HepG2 (cell line): ENCODE data around the gene C1orf116. TPM values are rescaled to one million over a fixed set of nuclear protein-coding genes. Genes with fewer than 3 reads are reported as not detected.

Experiments
- ATF7 ChIP-seq, 2 experiments: fragments of 450-650 bp in 1 of 2; sonication (generic) in 1 of 2; formaldehyde crosslinking in 1 of 2; IDR thresholded peaks; 2 replicates each; pipeline versions ENCODE4 v1.4.0 to v1.6.1; 2016 to 2020; ENCODE audit warnings: antibody characterized with exemption in 1 of 2, mild to moderate bottlenecking in 1 of 2, missing genetic modification reagents in 1 of 2
- BCL6 ChIP-seq: IDR thresholded peaks from 2 replicates; pipeline ENCODE4 v1.6.1; 2016; ENCODE audit warnings: missing genetic modification reagents, missing compliant biosample characterization
- CHD4 ChIP-seq: fragments of 200-600 bp; sonication (generic); IDR thresholded peaks from 2 replicates; pipeline ENCODE4 v1.7.0; 2017; ENCODE audit warnings: mild to moderate bottlenecking, low read length, borderline replicate concordance
- ELF3 ChIP-seq: IDR thresholded peaks from 2 replicates; pipeline ENCODE4 v1.6.1; 2016; ENCODE audit warnings: missing genetic modification reagents, missing compliant biosample characterization
- GTF2F1 ChIP-seq: fragments of 150-350 bp; IDR thresholded peaks from 2 replicates; pipeline ENCODE4 v1.6.1; 2014; ENCODE audit warnings: low read length
- ISL2 ChIP-seq: sonication (generic); formaldehyde crosslinking; IDR thresholded peaks from 2 replicates; pipeline ENCODE4 v1.5.0; 2020; ENCODE audit warnings: missing genetic modification reagents
- KMT2B ChIP-seq: IDR thresholded peaks from 2 replicates; pipeline ENCODE4 v1.6.1; 2016; ENCODE audit warnings: missing genetic modification reagents, missing compliant biosample characterization
- MTA3 ChIP-seq: sonication (generic); formaldehyde crosslinking; IDR thresholded peaks from 2 replicates; pipeline ENCODE4 v1.4.0; 2020; ENCODE audit warnings: missing genetic modification reagents
- MXD4 ChIP-seq: IDR thresholded peaks from 2 replicates; pipeline ENCODE4 v1.6.1; 2016; ENCODE audit warnings: mild to moderate bottlenecking, missing biosample characterization, missing genetic modification reagents
- NCOA5 ChIP-seq: sonication (generic); formaldehyde crosslinking; IDR thresholded peaks from 2 replicates; pipeline ENCODE4 v1.4.0; 2020; ENCODE audit warnings: missing genetic modification reagents
- NFE2 ChIP-seq: sonication (generic); formaldehyde crosslinking; IDR thresholded peaks from 2 replicates; pipeline ENCODE4 v1.4.0; 2020; ENCODE audit warnings: missing genetic modification reagents
- PAWR ChIP-seq: sonication (generic); formaldehyde crosslinking; IDR thresholded peaks from 2 replicates; pipeline ENCODE4 v1.4.0; 2020; ENCODE audit warnings: missing genetic modification reagents, mild to moderate bottlenecking, borderline replicate concordance
- PAX8 ChIP-seq: sonication (generic); formaldehyde crosslinking; IDR thresholded peaks from 2 replicates; pipeline ENCODE4 v1.8.0; 2022; ENCODE audit warnings: mild to moderate bottlenecking, missing genetic modification reagents, borderline replicate concordance
- RXRA ChIP-seq: sonication (generic); formaldehyde crosslinking; IDR thresholded peaks from 2 replicates; pipeline ENCODE4 v1.5.1; 2020; ENCODE audit warnings: missing genetic modification reagents
- SALL2 ChIP-seq: sonication (generic); formaldehyde crosslinking; IDR thresholded peaks from 2 replicates; pipeline ENCODE4 v1.8.1; 2023; ENCODE audit warnings: mild to moderate bottlenecking, missing genetic modification reagents, inconsistent platforms
- SOX5 ChIP-seq: IDR thresholded peaks from 2 replicates; pipeline ENCODE4 v1.6.1; 2016; ENCODE audit warnings: borderline replicate concordance
- STAT5B ChIP-seq: sonication (generic); formaldehyde crosslinking; IDR thresholded peaks from 2 replicates; pipeline ENCODE4 v1.4.0; 2020; ENCODE audit warnings: missing genetic modification reagents
- TBX2 ChIP-seq: sonication (generic); formaldehyde crosslinking; IDR thresholded peaks from 2 replicates; pipeline ENCODE4 v1.5.0; 2020; ENCODE audit warnings: missing genetic modification reagents, mild to moderate bottlenecking, borderline replicate concordance
- TMF1 ChIP-seq: sonication (generic); formaldehyde crosslinking; IDR thresholded peaks from 2 replicates; pipeline ENCODE4 v1.8.1; 2022; ENCODE audit warnings: low read depth, missing genetic modification reagents
- ZBTB38 ChIP-seq: sonication (generic); formaldehyde crosslinking; IDR thresholded peaks from 2 replicates; pipeline ENCODE4 v1.5.1; 2020; ENCODE audit warnings: mild to moderate bottlenecking, missing genetic modification reagents
- ZMYM4 ChIP-seq: sonication (generic); formaldehyde crosslinking; IDR thresholded peaks from 2 replicates; pipeline ENCODE4 v1.8.1; 2023; ENCODE audit warnings: mild to moderate bottlenecking, missing genetic modification reagents
- ZNF253 ChIP-seq: sonication (generic); formaldehyde crosslinking; IDR thresholded peaks from 2 replicates; pipeline ENCODE4 v1.8.0; 2022; ENCODE audit warnings: mild to moderate bottlenecking, missing genetic modification reagents, borderline replicate concordance
- ZNF292 ChIP-seq: sonication (generic); formaldehyde crosslinking; IDR thresholded peaks from 2 replicates; pipeline ENCODE4 v1.8.1; 2022; ENCODE audit warnings: mild to moderate bottlenecking, low read depth, missing genetic modification reagents, borderline replicate concordance
- ZNF382 ChIP-seq: sonication (generic); formaldehyde crosslinking; IDR thresholded peaks from 2 replicates; pipeline ENCODE4 v1.5.0; 2020; ENCODE audit warnings: missing genetic modification reagents, mild to moderate bottlenecking, borderline replicate concordance
- polyA plus RNA-seq, 8 experiments: library from polyadenylated mRNA; depleted of rRNA in 3 of 8; stranded (reverse) in 7 of 8; unstranded in 1 of 8; fragments of >200 nt; fragmentation: Illumina TruSeq in 4 of 8; extraction: Trizol in 4 of 8; gene quantifications; 2 replicates each; pipeline versions ENCODE4 v1.2.1 to v1.2.3, GENCODE V29; 2011 to 2016; ENCODE audit warnings: low read depth in 4 of 8, missing spikeins in 1 of 8, mixed read lengths in 1 of 8; ENCODE audit not compliant: insufficient read depth in 1 of 8
- total RNA-seq, 5 experiments: library from RNA; depleted of rRNA; stranded (reverse); fragments of >200 nt; fragmentation: Illumina TruSeq; extraction: Trizol; gene quantifications; 2 replicates each; pipeline ENCODE4 v1.2.3, GENCODE V29; 2016; ENCODE audit warnings: low read depth in 1 of 5
- TF ChIP-seq, protein P1 (sequence below): sonication (generic); formaldehyde crosslinking; IDR thresholded peaks from 2 replicates; pipeline ENCODE4 v1.5.0; 2020; ENCODE audit warnings: missing genetic modification reagents
- TF ChIP-seq, protein P2 (sequence below): sonication (generic); formaldehyde crosslinking; IDR thresholded peaks from 2 replicates; pipeline ENCODE4 v1.5.1; 2020; ENCODE audit warnings: mild to moderate bottlenecking, missing genetic modification reagents
- TF ChIP-seq, protein P3 (sequence below): sonication (generic); formaldehyde crosslinking; IDR thresholded peaks from 2 replicates; pipeline ENCODE4 v1.9.0; 2021; ENCODE audit warnings: missing genetic modification reagents, mild to moderate bottlenecking, borderline replicate concordance

C1orf116 gene
- total and polyA plus RNA-seq, 2 of the 13 experiments (the other 11 are each of a cell fraction or from before 2014, with no cell fraction given): 0.51 to 0.95 TPM

DNA sequence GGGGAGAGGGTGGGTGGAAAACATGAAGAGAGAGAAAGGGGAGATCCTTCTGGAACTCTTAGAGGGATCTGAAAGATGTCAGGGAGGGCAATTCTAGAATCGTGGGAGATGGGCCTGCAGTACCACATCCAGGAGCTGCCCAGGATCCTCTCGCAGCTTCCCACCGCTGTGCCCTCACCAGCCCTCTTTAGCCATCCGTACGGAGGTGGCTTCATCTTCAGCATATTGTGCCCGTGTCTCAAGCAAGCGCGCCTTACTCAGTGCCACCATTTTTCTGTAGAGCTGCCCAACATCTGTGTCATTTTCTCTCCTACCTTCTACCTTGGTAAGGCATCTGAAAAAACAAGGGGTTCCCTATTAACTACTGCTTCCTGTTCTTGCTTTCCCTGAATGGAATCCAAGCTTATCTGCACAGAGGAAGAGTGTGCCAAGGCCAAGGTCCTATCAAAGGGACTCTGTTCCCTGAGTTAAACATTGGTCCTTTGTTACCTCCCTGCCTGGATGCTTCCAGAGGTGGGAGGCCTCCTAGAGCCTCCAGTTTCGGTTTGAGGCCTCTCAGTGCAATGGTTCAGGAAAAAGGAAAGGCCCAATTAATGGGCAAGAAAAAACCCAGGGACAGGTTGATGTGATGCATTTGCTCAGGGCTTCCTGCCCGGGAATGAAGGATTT lies 23.2 kb downstream of the C1orf116 start (continued):
- TF ChIP-seq ZMYM4 (peak; percentile 55; the same call in 1 of the 2 replicates), SALL2 (CRISPR knock-in tag) (no peak), MTA3 (no peak), ATF7 (IDR thresholded peaks at IDR 0.05) (no peak), ATF7 (CRISPR knock-in tag; IDR thresholded peaks at IDR 0.05) (no peak), STAT5B (CRISPR knock-in tag) (no peak), KMT2B (peak; percentile 53; the same call in 1 of the 2 replicates), ELF3 (CRISPR knock-in tag) (peak; percentile 92), ZNF382 (no peak), GTF2F1 (no peak), NFE2 (no peak), MXD4 (no peak), ZNF253 (CRISPR knock-in tag) (0 out of 2 replicates have a peak, but pooled peaks have one; percentile 32), ZNF292 (CRISPR knock-in tag) (no peak; the same call in 1 of the 2 replicates), PAWR (CRISPR knock-in tag) (no peak), RXRA (peak; percentile 37; the same call in 1 of the 2 replicates), SOX5 (CRISPR knock-in tag) (peak; percentile 85), NCOA5 (CRISPR knock-in tag) (no peak), CHD4 (no peak), PAX8 (CRISPR knock-in tag) (no peak), ISL2 (CRISPR knock-in tag) (peak; percentile 39; the same call in 1 of the 2 replicates), ZBTB38 (CRISPR knock-in tag) (peak; percentile 81), BCL6 (CRISPR knock-in tag) (peak; percentile 79), TBX2 (CRISPR knock-in tag) (peak; percentile 35; the same call in 1 of the 2 replicates), TMF1 (CRISPR knock-in tag) (no peak)
- TF ChIP-seq, protein P1, sequence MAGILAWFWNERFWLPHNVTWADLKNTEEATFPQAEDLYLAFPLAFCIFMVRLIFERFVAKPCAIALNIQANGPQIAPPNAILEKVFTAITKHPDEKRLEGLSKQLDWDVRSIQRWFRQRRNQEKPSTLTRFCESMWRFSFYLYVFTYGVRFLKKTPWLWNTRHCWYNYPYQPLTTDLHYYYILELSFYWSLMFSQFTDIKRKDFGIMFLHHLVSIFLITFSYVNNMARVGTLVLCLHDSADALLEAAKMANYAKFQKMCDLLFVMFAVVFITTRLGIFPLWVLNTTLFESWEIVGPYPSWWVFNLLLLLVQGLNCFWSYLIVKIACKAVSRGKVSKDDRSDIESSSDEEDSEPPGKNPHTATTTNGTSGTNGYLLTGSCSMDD (CRISPR knock-in tag): no peak
- TF ChIP-seq, protein P2, sequence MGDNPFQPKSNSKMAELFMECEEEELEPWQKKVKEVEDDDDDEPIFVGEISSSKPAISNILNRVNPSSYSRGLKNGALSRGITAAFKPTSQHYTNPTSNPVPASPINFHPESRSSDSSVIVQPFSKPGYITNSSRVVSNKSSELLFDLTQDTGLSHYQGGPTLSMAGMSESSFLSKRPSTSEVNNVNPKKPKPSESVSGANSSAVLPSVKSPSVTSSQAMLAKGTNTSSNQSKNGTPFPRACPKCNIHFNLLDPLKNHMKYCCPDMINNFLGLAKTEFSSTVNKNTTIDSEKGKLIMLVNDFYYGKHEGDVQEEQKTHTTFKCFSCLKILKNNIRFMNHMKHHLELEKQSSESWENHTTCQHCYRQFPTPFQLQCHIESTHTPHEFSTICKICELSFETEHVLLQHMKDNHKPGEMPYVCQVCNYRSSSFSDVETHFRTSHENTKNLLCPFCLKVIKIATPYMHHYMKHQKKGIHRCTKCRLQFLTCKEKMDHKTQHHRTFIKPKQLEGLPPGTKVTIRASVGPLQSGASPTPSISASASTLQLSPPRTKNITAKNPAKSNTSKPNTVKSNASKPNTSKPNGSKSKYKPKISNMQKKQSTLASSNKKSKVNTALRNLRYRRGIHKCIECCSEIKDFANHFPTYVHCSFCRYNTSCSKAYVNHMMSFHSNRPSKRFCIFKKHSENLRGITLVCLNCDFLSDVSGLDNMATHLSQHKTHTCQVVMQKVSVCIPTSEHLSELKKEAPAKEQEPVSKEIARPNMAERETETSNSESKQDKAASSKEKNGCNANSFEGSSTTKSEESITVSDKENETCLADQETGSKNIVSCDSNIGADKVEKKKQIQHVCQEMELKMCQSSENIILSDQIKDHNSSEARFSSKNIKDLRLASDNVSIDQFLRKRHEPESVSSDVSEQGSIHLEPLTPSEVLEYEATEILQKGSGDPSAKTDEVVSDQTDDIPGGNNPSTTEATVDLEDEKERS (CRISPR knock-in tag): no peak
- TF ChIP-seq, protein P3, sequence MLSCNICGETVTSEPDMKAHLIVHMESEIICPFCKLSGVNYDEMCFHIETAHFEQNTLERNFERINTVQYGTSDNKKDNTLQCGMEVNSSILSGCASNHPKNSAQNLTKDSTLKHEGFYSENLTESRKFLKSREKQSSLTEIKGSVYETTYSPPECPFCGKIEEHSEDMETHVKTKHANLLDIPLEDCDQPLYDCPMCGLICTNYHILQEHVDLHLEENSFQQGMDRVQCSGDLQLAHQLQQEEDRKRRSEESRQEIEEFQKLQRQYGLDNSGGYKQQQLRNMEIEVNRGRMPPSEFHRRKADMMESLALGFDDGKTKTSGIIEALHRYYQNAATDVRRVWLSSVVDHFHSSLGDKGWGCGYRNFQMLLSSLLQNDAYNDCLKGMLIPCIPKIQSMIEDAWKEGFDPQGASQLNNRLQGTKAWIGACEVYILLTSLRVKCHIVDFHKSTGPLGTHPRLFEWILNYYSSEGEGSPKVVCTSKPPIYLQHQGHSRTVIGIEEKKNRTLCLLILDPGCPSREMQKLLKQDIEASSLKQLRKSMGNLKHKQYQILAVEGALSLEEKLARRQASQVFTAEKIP (CRISPR knock-in tag): no peak
